COR-L47 (cell line): Measurements from ENCODE around the gene CCDC70.
"Not testable (repeated sequence)": the region's sequence is repeated elsewhere in the genome, so short reads cannot be mapped to it uniquely, and the experiment has no call there.

Experiments
- DNase-seq: peaks from one replicate; lab custom pipeline; 2025; lab: John Stamatoyannopoulos, UW

CCDC70 gene

GRCh38 chr13:51861723-51862300 lies at the start of gene CCDC70:
TSS of gene CCDC70 (plus strand) at chr13:51861969. CDS start at chr13:51865412, 3,443 bp downstream.
- DNase-seq, result no peak

DNA sequence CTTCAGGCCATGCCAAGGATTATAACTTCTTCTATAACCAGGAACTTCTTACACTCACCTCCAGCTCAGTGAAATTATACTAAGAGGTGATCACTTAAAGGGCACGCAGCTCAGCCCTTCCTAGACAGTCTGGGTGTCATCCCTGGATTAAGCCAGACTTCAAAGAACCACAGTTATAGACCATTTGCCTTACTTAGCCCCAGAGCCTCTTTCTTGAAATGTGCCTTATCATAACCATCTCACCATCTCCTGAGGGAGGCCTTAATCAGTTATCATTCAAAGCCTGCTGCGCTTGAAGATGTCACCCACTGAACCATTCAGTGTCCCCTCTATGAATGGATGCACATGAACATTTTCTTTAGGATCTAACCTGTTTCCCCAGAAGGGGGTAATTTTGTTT lies 47.7 kb upstream of the CCDC70 start:
- DNase-seq, result no peak

DNA sequence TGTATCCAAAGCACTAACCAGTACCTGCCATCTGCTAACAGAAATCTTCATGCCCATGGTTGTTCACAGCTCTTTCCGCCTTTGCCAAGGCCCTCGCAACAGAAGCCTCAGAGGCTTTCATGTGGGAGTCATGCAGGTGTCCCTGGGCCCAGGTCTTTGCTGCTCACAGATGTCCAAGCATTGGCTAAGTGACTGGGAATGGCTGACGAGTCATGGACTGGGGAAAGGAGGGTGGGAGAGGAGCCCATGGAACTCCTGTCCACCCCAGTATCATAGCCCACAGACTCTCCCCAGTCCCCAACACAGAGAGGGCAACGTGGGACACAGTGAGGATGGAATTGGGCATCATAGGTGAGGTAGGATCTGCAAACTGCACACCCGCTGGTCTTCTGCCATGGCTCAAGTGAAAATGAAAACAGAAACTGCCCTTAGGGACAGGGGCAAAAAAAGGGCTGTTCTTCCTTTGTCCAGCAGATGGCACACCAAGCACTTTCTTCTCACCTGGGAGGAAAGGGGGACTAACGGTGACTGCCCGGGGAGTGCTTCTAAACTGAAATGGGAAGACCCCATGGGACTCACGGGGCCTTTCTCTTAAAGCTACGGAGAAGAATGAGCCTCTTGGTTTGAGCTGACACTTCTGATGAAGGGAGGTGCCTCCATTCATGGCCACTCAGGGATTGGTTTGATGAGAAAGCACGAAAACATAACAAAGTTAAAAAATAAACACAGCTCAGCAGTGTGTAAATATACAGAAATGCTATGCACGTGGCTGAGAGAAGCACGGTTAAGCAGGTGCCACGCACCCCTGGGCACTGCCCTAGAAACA lies 46.7 kb upstream of the CCDC70 start:
- peak; percentile 51 for DNase-seq

- DNase-seq, result no peak
These were observed 45.9 kb upstream of the CCDC70 start for GRCh38 chr13:51815848-51816247.

DNA sequence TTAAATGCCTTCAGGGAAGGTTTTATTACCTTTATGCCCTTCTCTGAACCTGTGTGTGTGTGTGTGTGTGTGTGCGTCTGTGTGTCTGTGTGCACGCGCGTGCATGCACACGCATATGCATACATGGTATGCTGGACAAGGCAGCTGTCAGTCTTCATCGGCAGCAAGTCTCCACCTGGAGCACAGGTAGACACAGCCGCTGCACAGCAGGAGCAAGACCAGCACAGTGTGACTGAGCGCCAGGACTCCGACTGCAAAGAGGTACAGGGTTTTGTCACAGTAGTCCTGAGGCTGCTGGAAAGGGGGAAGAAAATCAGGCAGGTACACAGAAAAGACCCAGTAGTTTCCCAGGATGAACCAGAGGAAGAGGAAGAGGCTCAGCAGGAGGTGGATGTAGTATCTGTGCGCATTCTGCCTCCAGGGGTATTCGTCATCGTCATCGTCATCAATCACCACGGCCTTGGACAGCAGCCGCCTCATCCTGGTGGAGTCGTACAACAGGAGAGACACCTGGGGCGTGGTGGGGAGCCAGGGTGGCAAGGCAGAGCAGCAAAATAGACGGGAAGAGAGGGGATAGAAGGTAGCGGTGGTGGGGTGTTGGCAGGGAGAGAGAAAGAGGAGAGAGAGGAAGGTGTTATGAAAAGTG lies 45.0 kb upstream of the CCDC70 start:
- peak; percentile 58 for DNase-seq

GRCh38 chr13:51817717-51818116 lies 44.1 kb upstream of the CCDC70 start:
- DNase-seq, result no peak

GRCh38 chr13:51818276-51818675 lies 43.5 kb upstream of the CCDC70 start:
- DNase-seq, result no peak

DNA sequence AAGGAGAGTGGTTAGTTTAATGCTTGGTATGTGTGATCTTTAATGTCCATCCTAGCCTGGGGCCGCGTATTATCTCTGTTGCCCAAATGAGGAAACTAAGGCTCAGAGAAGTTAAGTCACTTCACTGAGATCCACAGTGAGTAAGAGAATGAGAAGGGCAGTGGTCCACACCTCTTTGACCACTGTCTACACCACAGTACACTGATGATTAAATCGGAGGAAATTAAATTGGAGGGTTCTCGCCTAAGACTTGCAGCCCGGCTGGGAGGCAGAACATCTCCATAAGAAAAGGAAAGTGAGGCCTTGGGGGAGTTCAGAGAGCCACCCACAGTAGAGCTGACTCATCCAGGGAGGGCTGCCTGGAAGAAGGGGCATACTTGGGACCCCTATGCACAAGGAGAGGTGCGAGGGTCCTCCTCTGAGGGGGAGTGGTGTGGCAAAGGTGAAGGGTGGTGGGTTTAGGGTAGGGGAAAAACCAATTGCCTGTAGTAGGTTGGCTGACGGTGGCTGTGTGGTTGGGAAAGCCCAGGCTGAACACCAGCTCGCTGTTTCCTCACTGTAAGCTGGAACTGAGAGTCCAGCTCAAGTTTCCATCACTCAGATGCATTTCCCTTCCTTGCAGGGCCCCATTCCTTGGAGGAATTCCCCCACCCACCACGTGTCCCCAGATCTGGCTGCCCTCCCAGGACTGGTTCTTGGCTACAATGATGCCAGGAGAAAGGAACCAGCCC lies 42.8 kb upstream of the CCDC70 start:
- DNase-seq, result no peak

- no peak for DNase-seq
These were observed 42.2 kb upstream of the CCDC70 start for GRCh38 chr13:51819544-51819943.

- DNase-seq, result no peak
These were observed 41.7 kb upstream of the CCDC70 start for GRCh38 chr13:51820016-51820597.

DNA sequence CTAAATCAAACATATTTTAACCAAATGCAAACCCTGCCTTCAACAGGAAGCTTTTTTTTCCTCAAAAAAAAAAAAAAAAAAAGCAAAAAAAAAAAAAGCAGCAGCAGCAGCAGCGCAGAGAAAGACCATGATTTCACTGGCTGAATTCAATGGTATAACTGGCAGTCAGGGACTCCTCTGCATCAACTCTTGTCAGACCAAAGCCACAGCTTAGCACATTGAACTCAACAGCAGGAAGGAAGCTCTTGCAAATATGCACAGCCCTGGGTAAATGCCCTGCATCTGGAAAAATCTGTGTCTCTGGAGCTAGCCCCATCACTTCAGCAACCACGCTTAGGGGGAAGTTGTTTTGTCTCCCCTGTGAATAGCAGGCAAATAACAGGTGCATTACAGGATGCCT lies 40.2 kb upstream of the CCDC70 start:
- no peak for DNase-seq

GRCh38 chr13:51822106-51822815 lies 39.5 kb upstream of the CCDC70 start:
- no peak for DNase-seq

GRCh38 chr13:51823359-51823758 lies 38.4 kb upstream of the CCDC70 start:
- no peak for DNase-seq

- no peak for DNase-seq
These were observed 37.9 kb upstream of the CCDC70 start for GRCh38 chr13:51823863-51824262.

DNA sequence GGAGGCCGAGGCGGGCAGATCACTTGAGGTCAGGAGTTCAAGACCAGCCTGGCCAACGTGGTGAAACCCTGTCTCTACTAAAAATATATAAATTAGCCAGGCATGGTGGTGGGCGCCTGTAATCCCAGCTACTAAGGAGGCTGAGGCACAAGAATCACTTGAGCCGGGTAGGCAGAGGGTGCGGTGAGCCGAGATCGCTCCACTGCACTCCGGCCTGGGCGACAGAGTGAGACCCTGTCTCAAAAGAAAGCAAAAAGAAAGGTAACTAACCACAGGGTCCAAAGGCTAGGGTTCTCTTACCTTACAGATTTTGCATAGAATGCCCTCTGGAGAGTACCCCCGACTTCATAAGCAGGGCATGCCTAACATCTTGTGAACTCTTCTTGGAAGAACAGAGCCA lies 37.1 kb upstream of the CCDC70 start:
- DNase-seq, result not testable (repeated sequence)

- DNase-seq, result no peak
These were observed 36.6 kb upstream of the CCDC70 start for GRCh38 chr13:51825165-51825592.

- no peak for DNase-seq
These were observed 36.0 kb upstream of the CCDC70 start for GRCh38 chr13:51825681-51826254.

DNA sequence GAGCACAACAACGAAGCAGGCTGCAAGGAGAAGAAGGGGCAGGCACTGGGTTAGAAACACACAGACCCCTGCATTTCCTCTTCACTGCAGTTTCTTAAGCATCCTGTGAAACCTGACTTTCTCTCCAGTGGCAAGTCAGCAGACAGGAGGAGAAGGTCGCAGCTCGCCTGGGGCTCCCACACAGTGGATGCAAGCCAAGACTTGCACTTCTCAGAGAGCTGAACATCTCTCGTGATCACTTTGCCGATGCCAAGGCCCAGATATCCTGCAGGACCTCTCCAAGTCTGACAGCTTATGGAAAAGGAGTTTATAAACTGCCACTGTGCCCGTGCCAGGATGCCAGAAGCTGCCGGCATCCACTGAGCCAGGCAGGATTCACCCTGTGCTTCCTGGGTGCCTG lies 35.2 kb upstream of the CCDC70 start:
- no peak for DNase-seq

- DNase-seq, result no peak
These were observed 34.5 kb upstream of the CCDC70 start for GRCh38 chr13:51827254-51827653.

DNA sequence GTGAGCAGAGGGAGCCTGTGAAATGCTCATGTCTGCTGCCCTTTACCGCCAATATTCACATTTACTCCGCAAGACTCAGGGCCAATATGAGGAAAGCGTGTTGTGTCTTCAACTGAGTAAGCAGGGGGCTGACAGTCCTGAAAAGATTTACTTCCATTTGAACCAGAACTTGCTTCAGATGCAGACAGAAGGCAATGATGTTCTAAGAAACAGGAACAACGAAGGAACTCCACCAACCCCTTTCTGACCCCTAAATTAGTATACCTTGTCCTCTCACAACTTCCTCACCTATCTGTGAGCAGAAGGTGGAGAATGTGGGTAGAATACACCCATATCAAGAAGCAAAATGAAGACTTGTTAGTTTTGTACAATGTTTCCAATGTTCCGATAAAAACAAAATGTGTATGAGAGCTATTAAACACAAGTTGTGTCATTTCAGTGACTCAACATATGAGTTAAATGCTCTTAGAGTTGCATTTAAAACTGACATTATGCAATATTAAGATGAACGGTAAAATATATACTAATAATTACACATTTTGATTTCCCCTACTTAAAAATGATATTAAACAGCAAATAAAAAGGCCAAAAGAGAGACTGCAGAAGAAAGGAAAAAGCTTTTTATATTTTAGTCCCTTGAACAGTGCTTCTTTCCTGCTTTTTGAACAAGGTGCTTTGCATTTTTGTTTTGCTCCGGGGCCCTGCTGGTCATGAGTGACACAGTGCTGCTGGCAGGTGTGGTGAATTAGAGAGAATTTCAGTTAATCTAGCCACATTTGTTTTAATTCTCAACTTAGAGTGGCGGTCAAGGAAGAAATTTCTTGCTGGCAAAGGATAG lies 32.8 kb upstream of the CCDC70 start:
- DNase-seq, result no peak
